ENCODE measurements around the gene RAMP2. TPM values are rescaled to one million over a fixed set of nuclear protein-coding genes. Genes with fewer than 3 reads are reported as not detected.

Gene RAMP2
- total and polyA plus RNA-seq, 7 donors = 2.3 to 26.6 (median 16.8) TPM

DNA sequence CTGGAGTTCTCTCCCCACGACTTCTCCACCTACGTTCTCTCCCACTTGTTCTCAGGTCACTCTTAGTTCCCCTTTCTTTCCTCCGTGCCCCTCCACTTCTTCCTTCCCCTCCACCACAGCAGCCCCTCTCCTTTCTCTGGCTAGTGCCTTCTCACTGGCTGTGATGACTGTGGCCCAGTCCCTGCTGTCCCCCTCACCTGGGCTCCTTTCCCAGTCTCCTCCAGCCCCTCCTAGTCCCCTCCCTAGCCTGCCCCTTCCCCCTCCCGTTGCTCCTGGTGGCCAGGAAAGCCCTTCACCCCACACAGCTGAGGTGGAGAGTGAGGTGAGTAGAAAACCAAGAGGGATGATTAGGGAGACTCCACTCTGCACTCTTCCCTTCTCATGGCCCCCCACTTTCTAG is 34.0 kb downstream of the RAMP2 start:
- TF ChIP-seq POLR2AphosphoS5 (IDR thresholded peaks at IDR 0.05) (no peak), POLR2A (IDR thresholded peaks at IDR 0.05) (no peak), EP300 (IDR thresholded peaks at IDR 0.05) (no peak)
- TF ChIP-seq, protein P1, sequence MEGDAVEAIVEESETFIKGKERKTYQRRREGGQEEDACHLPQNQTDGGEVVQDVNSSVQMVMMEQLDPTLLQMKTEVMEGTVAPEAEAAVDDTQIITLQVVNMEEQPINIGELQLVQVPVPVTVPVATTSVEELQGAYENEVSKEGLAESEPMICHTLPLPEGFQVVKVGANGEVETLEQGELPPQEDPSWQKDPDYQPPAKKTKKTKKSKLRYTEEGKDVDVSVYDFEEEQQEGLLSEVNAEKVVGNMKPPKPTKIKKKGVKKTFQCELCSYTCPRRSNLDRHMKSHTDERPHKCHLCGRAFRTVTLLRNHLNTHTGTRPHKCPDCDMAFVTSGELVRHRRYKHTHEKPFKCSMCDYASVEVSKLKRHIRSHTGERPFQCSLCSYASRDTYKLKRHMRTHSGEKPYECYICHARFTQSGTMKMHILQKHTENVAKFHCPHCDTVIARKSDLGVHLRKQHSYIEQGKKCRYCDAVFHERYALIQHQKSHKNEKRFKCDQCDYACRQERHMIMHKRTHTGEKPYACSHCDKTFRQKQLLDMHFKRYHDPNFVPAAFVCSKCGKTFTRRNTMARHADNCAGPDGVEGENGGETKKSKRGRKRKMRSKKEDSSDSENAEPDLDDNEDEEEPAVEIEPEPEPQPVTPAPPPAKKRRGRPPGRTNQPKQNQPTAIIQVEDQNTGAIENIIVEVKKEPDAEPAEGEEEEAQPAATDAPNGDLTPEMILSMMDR (IDR thresholded peaks at IDR 0.05) = no peak
- 42 to 57% methylated on average over 4 of the region's 4 CpGs for WGBS, 2 donors
- Histone ChIP-seq H3K27me3 (no peaks in the 10 kb centered on the region), H3K4me3 (no peak overlapping the region), H3K4me1 (peaks cover 0 to 25% (median 22%) of the 10 kb centered on the region in 4 donors), H3K27ac (no peak overlapping the region), H3K36me3 (peaks cover 0 to 23% (median 0%) of the 10 kb centered on the region in 4 donors), H3K9me3 (no peaks in the 10 kb centered on the region)
- intact Hi-C loops (cut with DNase I) = no loop called here
- no peak for DNase-seq

DNA sequence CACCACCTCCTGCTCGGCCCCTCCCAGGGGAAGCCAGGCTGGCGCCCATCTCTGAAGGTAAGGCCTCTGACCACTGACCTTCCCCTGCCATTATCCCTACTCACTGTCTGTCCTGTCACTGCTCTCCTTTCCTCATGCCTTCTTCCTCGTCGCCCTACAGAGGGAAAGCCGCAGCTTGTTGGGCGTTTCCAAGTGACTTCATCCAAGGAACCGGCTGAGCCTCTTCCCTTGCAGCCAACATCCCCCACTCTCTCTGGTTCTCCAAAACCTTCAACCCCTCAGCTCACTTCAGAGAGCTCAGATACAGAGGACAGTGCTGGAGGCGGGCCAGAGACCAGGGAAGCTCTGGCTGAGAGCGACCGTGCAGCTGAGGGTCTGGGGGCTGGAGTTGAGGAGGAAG is 34.4 kb downstream of the RAMP2 start:
- H3K4me3 ChIP-seq = no peak overlapping the region
- no peak for TF ChIP-seq EP300 (IDR thresholded peaks at IDR 0.05)
- TF ChIP-seq, protein P1 (IDR thresholded peaks at IDR 0.05) = no peak
- no peak for TF ChIP-seq POLR2AphosphoS5 (IDR thresholded peaks at IDR 0.05)
- TF ChIP-seq POLR2A (IDR thresholded peaks at IDR 0.05) = no peak
- no peaks in the 10 kb centered on the region for H3K27me3 ChIP-seq
- no peak overlapping the region for H3K27ac ChIP-seq
- H3K4me1 ChIP-seq = peaks cover 0 to 25% (median 22%) of the 10 kb centered on the region in 4 donors
- 39 to 80% methylated on average over 10 of the region's 10 CpGs for WGBS, 2 donors
- H3K9me3 ChIP-seq = no peaks in the 10 kb centered on the region
- no peak for DNase-seq
- intact Hi-C loops (cut with DNase I) = no loop called here
- peaks cover 0 to 23% (median 0%) of the 10 kb centered on the region in 4 donors for H3K36me3 ChIP-seq

DNA sequence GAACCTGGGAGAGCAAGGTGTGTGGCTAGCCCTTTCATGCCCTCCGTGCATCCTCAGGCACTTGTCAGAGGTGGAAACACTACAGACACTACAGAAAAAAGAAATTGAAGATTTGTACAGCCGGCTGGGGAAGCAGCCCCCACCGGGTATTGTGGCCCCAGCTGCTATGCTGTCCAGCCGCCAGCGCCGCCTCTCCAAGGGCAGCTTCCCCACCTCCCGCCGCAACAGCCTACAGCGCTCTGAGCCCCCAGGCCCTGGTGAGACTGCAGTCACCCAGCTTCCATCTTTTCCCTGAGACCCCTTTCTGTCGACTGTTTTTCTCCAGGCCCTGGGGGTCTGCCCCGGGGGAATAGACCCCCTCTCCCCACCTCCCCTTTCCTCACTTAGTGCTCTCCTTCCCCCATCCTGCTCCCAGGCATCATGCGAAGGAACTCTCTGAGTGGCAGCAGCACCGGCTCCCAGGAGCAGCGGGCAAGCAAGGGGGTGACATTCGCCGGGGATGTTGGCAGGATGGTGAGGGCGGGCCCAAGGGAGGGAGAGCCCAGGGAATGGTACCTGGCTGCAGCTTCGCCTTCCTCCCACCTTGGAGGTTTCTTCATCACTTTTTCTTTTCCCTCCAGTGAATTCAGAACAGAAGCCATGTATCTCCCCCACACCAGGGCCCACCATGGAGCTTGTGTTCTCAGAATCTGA is 35.2 kb downstream of the RAMP2 start:
- intact Hi-C loops (cut with DNase I) = no loop called here
- no peak for DNase-seq
- Histone ChIP-seq H3K27ac (no peak overlapping the region), H3K4me3 (no peak overlapping the region), H3K36me3 (peaks cover 0 to 23% (median 0%) of the 10 kb centered on the region in 4 donors), H3K9me3 (no peaks in the 10 kb centered on the region), H3K4me1 (peaks cover 0 to 25% (median 22%) of the 10 kb centered on the region in 4 donors), H3K27me3 (no peaks in the 10 kb centered on the region)
- 66 to 88% methylated on average over 18 of the region's 18 CpGs for WGBS, 2 donors
- no peak for TF ChIP-seq POLR2AphosphoS5 (IDR thresholded peaks at IDR 0.05)
- no peak for TF ChIP-seq EP300 (IDR thresholded peaks at IDR 0.05)
- TF ChIP-seq, protein P1 (IDR thresholded peaks at IDR 0.05) = no peak
- no peak for TF ChIP-seq POLR2A (IDR thresholded peaks at IDR 0.05)

DNA sequence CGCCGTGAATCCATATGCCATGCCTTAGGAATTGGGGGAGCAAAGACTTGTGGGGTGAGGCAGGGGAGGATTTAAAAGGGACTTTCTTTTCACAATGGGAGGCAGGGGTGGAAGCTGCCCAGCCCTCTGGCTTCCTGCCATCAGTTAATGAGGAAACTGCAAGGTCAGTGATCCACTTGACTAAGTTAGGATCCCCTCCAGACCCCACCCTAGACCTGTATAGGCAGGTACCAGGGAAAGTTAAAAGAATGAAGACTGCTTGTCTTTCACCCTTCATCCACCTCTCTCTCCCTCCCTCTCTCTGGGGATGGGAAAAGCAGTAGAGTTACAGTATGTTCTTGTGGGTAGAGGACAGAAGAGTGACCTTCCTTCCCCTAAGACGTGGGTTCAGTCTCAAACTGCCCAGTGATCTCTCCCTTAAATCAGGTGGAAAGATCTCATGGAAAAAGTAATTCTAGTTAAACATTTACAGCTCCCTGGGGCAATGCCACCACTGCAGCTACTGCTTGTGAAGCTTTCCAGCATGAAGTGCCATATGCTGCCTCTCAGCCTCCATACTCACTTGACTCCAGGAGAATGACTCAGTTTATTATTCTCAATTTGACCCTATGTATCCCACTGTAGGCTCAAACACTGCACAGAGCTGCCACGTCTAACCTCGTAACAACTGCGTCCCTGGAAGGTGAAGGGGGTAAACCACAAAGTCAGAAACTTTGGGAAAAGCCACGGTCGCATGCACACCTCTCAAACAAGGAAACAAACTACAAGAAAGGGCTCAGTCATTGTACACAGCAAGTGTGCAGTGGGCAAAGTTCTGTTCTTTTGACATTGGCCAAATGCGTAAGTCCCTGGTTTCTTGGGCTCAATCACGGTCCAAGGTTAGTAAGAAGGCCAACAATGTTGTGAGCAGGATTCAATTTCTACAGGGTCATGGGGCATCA is 36.3 kb downstream of the RAMP2 start:
- H3K36me3 ChIP-seq = peaks cover 0 to 23% (median 0%) of the 10 kb centered on the region in 4 donors
- H3K27ac ChIP-seq = peak overlapping the region in 2 of 4 donors; percentile 80
- DNase-seq = no peak
- TF ChIP-seq POLR2A (IDR thresholded peaks at IDR 0.05) (peak in 1 of 2 donors; percentile 42), POLR2AphosphoS5 (IDR thresholded peaks at IDR 0.05) (peak in 1 of 4 donors; percentile 41), EP300 (IDR thresholded peaks at IDR 0.05) (no peak)
- TF ChIP-seq, protein P1 (IDR thresholded peaks at IDR 0.05) = no peak
- peaks cover 0 to 25% (median 22%) of the 10 kb centered on the region in 4 donors for H3K4me1 ChIP-seq
- peak overlapping the region; percentile 72 to 88 (median 81) for H3K4me3 ChIP-seq
- 18 to 64% methylated on average over 10 of the region's 10 CpGs for WGBS, 2 donors
- no peaks in the 10 kb centered on the region for H3K9me3 ChIP-seq
- H3K27me3 ChIP-seq = no peaks in the 10 kb centered on the region
- intact Hi-C loops (cut with DNase I) = no loop called here

Data from sigmoid colon (tissue), 7 donors.